Caco-2 (cell line): ENCODE measurements around the gene UNC5B. TPM values are rescaled to one million over a fixed set of nuclear protein-coding genes. Genes with fewer than 3 reads are reported as not detected.

Experiments used
- BruUV-seq: library from RNA; stranded (reverse); fragments of 400-500 nt; replicated peaks from 2 replicates; lab custom pipeline; 2021; lab: Mats Ljungman, UMichigan
- CTCF ChIA-PET: fragments of 300-600 bp; sonication (Branson Sonifier 250); formaldehyde crosslinking; loops from one replicate; lab custom pipeline; 2022; ENCODE audit warnings: antibody characterized with exemption; lab: Charles Lee
- POLR2A ChIA-PET: fragments of 300-600 bp; sonication (Branson Sonifier 250); formaldehyde crosslinking; loops from one replicate; lab custom pipeline; 2022; ENCODE audit warnings: antibody characterized with exemption; lab: Charles Lee
- DNase-seq, 2 experiments: peaks; one replicate each; pipeline versions ENCODE4 v3.0.0 to v3.0.0-alpha.2; 2020 to 2022
- H3K27me3 ChIP-seq: replicated peaks from 2 replicates; pipeline ENCODE4 v1.6.0; 2011; ENCODE audit warnings: low read length; ENCODE audit not compliant: control insufficient read depth, insufficient read depth
- H3K36me3 ChIP-seq: 2 replicates; pipeline ENCODE4 v1.5.1; 2011; ENCODE audit warnings: low read length; ENCODE audit not compliant: control insufficient read depth, insufficient read depth
- H3K4me1 ChIP-seq: fragments of 250-450 bp; sonication (Bioruptor Pico); 2 replicates; pipeline ENCODE4 v1.5.1; 2020; ENCODE audit warnings: mild to moderate bottlenecking
- H3K4me3 ChIP-seq: 2 replicates; pipeline ENCODE4 v1.5.1; 2011; ENCODE audit warnings: low read depth, mild to moderate bottlenecking, control low read depth, low read length
- H3K9me3 ChIP-seq: fragments of 250-450 bp; sonication (Bioruptor Pico); 2 replicates; pipeline ENCODE4 v1.5.1; 2020; ENCODE audit warnings: mild to moderate bottlenecking, moderate library complexity
- H3K27ac Mint-ChIP-seq: one replicate; pipeline ENCODE4 v1.8.0; 2022; ENCODE audit warnings: mixed read lengths; ENCODE audit not compliant: unreplicated experiment
- H3K27me3 Mint-ChIP-seq: one replicate; pipeline ENCODE4 v1.8.0; 2022; ENCODE audit warnings: mixed read lengths; ENCODE audit not compliant: insufficient read depth, unreplicated experiment
- H3K36me3 Mint-ChIP-seq: one replicate; pipeline ENCODE4 v1.8.0; 2022; ENCODE audit warnings: mild to moderate bottlenecking, mixed read lengths; ENCODE audit not compliant: insufficient read depth, unreplicated experiment
- H3K4me1 Mint-ChIP-seq: one replicate; pipeline ENCODE4 v1.8.0; 2022; ENCODE audit warnings: low read depth, mixed read lengths; ENCODE audit not compliant: unreplicated experiment
- H3K4me3 Mint-ChIP-seq: one replicate; pipeline ENCODE4 v1.8.0; 2022; ENCODE audit warnings: mild to moderate bottlenecking, moderate library complexity, mixed read lengths; ENCODE audit not compliant: unreplicated experiment
- H3K9me3 Mint-ChIP-seq: one replicate; pipeline ENCODE4 v1.8.0; 2022; ENCODE audit warnings: mixed read lengths; ENCODE audit not compliant: unreplicated experiment
- intact Hi-C: fragments of 100-400 bp; cut with micrococcal nuclease; formaldehyde crosslinking; loops from one replicate; pipeline ENCODE4 v1.10.0; 2022; ENCODE audit not compliant: unreplicated experiment
- total RNA-seq: library from RNA; stranded (reverse); gene quantifications from 2 replicates; pipeline ENCODE4 v1.2.3, GENCODE V29; 2022
- TF ChIP-seq, protein P1 (sequence below), 2 experiments: fragments of 200-600 bp in 1 of 2; IDR thresholded peaks; 1 replicate in 1 of 2; 2 replicates in 1 of 2; pipeline versions ENCODE4 v1.5.1 to v1.8.0; 2011 to 2022; ENCODE audit warnings: antibody characterized with exemption in 1 of 2, control low read depth in 1 of 2, inconsistent platforms in 1 of 2, low read depth in 1 of 2, low read length in 1 of 2, mild to moderate bottlenecking in 1 of 2, moderate library complexity in 1 of 2; ENCODE audit not compliant: insufficient read depth in 1 of 2, severe bottlenecking in 1 of 2, unreplicated experiment in 1 of 2

UNC5B gene
- total RNA-seq, 1 experiment from 2014 or later, result 22.4 TPM

DNA sequence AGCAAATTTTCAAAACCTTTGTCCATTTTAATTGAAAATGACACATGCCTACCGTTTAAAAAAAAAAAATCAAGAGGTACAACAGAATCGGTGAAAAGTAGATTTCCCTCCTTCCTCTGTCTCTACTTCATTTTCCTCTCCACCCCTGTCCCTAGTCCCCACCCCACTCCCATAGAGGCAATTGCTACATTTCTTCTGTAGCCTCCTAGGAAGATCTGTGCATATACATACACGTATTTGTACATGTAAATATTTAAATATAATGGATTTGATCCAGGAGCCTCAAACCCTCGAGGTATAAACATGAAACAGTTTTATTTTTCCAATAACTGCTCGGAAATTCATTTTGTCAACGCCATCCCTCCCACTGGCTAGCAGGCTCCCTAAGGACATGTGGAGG, 92.5 kb downstream of the UNC5B start:
- TF ChIP-seq, protein P1, sequence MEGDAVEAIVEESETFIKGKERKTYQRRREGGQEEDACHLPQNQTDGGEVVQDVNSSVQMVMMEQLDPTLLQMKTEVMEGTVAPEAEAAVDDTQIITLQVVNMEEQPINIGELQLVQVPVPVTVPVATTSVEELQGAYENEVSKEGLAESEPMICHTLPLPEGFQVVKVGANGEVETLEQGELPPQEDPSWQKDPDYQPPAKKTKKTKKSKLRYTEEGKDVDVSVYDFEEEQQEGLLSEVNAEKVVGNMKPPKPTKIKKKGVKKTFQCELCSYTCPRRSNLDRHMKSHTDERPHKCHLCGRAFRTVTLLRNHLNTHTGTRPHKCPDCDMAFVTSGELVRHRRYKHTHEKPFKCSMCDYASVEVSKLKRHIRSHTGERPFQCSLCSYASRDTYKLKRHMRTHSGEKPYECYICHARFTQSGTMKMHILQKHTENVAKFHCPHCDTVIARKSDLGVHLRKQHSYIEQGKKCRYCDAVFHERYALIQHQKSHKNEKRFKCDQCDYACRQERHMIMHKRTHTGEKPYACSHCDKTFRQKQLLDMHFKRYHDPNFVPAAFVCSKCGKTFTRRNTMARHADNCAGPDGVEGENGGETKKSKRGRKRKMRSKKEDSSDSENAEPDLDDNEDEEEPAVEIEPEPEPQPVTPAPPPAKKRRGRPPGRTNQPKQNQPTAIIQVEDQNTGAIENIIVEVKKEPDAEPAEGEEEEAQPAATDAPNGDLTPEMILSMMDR (IDR thresholded peaks at IDR 0.05; ENCODE audit: insufficient read depth in 1 of 2, low read depth in 1 of 2, low read length in 1 of 2, severe bottlenecking in 1 of 2, unreplicated experiment in 1 of 2), result no peak
- H3K36me3 Mint-ChIP-seq, result no peaks in the 10 kb centered on the region
- no peak for DNase-seq
- H3K4me3 Mint-ChIP-seq, result no peak overlapping the region
- no peak overlapping the region for H3K27ac Mint-ChIP-seq
- intact Hi-C loops, result no loop called here
- POLR2A ChIA-PET, result no interaction called here
- H3K27me3 ChIP-seq, result no peaks in the 10 kb centered on the region
- no peaks in the 10 kb centered on the region for H3K4me1 ChIP-seq
- H3K4me1 Mint-ChIP-seq, result no peaks in the 10 kb centered on the region
- H3K9me3 Mint-ChIP-seq, result no peaks in the 10 kb centered on the region
- H3K36me3 ChIP-seq, result no peaks in the 10 kb centered on the region
- no peaks in the 10 kb centered on the region for H3K9me3 ChIP-seq
- CTCF ChIA-PET, result no interaction called here
- no TSS peak for BruUV-seq
- peaks cover 4% of the 10 kb centered on the region for H3K27me3 Mint-ChIP-seq
- H3K4me3 ChIP-seq, result no peak overlapping the region

DNA sequence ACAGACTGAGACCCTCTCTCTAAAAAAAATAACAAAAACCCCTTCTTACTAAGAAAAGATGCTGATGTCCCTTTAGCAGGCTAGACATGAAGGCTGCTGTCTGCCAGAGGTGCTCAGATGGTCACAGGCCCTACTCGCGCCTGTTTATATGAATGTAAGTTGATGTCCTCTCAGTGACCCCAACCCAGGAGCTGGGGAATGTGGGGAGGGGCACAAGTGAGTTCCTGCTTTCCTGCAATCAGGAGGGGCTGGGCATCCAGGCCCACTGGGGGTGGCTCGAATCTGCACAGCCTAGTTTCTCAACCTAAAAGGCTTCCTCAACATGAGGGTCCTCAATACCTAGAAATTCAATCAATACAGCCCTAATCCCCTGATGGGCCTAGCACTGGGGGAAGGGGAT, 94.6 kb downstream of the UNC5B start:
- Mint-ChIP-seq H3K27ac (no peak overlapping the region), H3K9me3 (no peaks in the 10 kb centered on the region), H3K27me3 (peaks cover 8% of the 10 kb centered on the region), H3K4me3 (no peak overlapping the region), H3K36me3 (no peaks in the 10 kb centered on the region), H3K4me1 (no peaks in the 10 kb centered on the region)
- intact Hi-C loops, result no loop called here
- H3K9me3 ChIP-seq, result no peaks in the 10 kb centered on the region
- BruUV-seq, result no TSS peak
- no peaks in the 10 kb centered on the region for H3K36me3 ChIP-seq
- TF ChIP-seq, protein P1 (IDR thresholded peaks at IDR 0.05; ENCODE audit: insufficient read depth in 1 of 2, low read depth in 1 of 2, low read length in 1 of 2, severe bottlenecking in 1 of 2, unreplicated experiment in 1 of 2), result no peak
- ChIA-PET CTCF (no interaction called here), POLR2A (no interaction called here)
- H3K4me1 ChIP-seq, result no peaks in the 10 kb centered on the region
- no peaks in the 10 kb centered on the region for H3K27me3 ChIP-seq
- H3K4me3 ChIP-seq, result no peak overlapping the region
- DNase-seq, result no peak

DNA sequence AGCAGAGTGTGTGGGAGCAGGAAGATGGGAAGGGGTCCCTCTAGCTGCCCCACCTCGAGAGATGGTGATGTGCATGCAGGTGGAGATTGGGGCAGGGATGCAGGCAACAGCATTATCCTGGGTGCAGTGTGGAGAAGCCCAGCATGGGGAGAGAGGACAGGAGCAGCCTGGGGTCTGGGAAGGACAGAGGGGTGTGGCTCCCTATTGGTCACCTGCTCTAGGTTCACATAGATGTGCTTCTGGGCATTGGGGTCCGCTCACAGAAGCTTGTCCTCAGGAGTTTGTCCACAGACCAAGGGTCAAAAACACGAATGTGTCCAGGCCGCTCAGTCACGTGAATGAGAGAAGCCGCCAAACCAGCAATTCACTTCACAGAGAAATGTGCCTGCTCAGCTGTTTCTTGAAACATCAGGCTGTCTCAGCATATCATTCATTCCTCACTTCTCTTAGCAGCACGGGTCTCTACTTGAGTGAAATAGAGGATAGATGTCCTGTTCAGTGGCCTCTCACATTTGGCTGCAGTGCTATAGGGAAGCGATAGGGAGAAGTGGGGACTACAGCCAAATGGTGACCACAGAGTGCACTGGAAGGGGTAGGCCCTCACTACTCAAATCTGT, 95.2 kb downstream of the UNC5B start:
- H3K27ac Mint-ChIP-seq, result no peak overlapping the region
- no peaks in the 10 kb centered on the region for H3K9me3 Mint-ChIP-seq
- intact Hi-C loops, result no loop called here
- TF ChIP-seq, protein P1 (IDR thresholded peaks at IDR 0.05; ENCODE audit: insufficient read depth in 1 of 2, low read depth in 1 of 2, low read length in 1 of 2, severe bottlenecking in 1 of 2, unreplicated experiment in 1 of 2), result no peak
- no peaks in the 10 kb centered on the region for H3K36me3 Mint-ChIP-seq
- CTCF ChIA-PET, result no interaction called here
- no peaks in the 10 kb centered on the region for H3K36me3 ChIP-seq
- no peaks in the 10 kb centered on the region for H3K9me3 ChIP-seq
- POLR2A ChIA-PET, result no interaction called here
- peak in 1 of 2 experiments; percentile 48 for DNase-seq
- H3K27me3 ChIP-seq, result no peaks in the 10 kb centered on the region
- no peak overlapping the region for H3K4me3 ChIP-seq
- H3K4me3 Mint-ChIP-seq, result no peak overlapping the region
- no TSS peak for BruUV-seq
- H3K4me1 Mint-ChIP-seq, result no peaks in the 10 kb centered on the region
- H3K4me1 ChIP-seq, result no peaks in the 10 kb centered on the region
- H3K27me3 Mint-ChIP-seq, result peaks cover 8% of the 10 kb centered on the region
